HEK293T (cell line): ENCODE results near the gene FARP1.

ENCODE experiments used
- CTCF ChIA-PET: fragments of 350-600 bp; formaldehyde crosslinking; extraction: SDS; loops from one replicate; lab custom pipeline; 2021; ENCODE audit warnings: antibody characterized with exemption, inconsistent platforms; lab: Yijun Ruan, JAX
- POLR2A ChIA-PET: fragments of 350-600 bp; formaldehyde crosslinking; extraction: SDS; loops from one replicate; lab custom pipeline; 2020; ENCODE audit warnings: antibody characterized with exemption, inconsistent platforms; lab: Yijun Ruan, JAX
- DNase-seq: peaks from one replicate; pipeline ENCODE4 v3.0.0; 2012; ENCODE audit warnings: mixed read lengths; ENCODE audit errors: extremely low spot score
- ARNT ChIP-seq: fragments of 450-650 bp; IDR thresholded peaks from 2 replicates; pipeline ENCODE4 v1.6.1; 2017; ENCODE audit warnings: mild to moderate bottlenecking
- BHLHE40 ChIP-seq: fragments of 450-650 bp; IDR thresholded peaks from 2 replicates; pipeline ENCODE4 v1.6.1; 2016; ENCODE audit warnings: mild to moderate bottlenecking, moderate library complexity, borderline replicate concordance
- CTBP1 ChIP-seq: fragments of 450-650 bp; IDR thresholded peaks from 2 replicates; pipeline ENCODE4 v1.6.1; 2016; ENCODE audit warnings: borderline replicate concordance
- ELF4 ChIP-seq: fragments of 450-650 bp; IDR thresholded peaks from 2 replicates; pipeline ENCODE4 v1.6.1; 2017; ENCODE audit warnings: antibody characterized with exemption
- FOXA1 ChIP-seq: fragments of 450-650 bp; IDR thresholded peaks from 2 replicates; pipeline ENCODE4 v1.6.1; 2016; ENCODE audit warnings: mild to moderate bottlenecking
- FOXK2 ChIP-seq: fragments of 450-650 bp; IDR thresholded peaks from 2 replicates; pipeline ENCODE4 v1.6.1; 2016; ENCODE audit warnings: mild to moderate bottlenecking
- FOXM1 ChIP-seq: fragments of 450-650 bp; IDR thresholded peaks from 2 replicates; pipeline ENCODE4 v1.6.1; 2017; ENCODE audit warnings: mild to moderate bottlenecking, borderline replicate concordance
- HDGF ChIP-seq: fragments of 450-650 bp; IDR thresholded peaks from 2 replicates; pipeline ENCODE4 v1.6.1; 2017; ENCODE audit warnings: antibody characterized with exemption, borderline replicate concordance
- L3MBTL2 ChIP-seq: fragments of 450-650 bp; conservative IDR thresholded peaks from 2 replicates; pipeline ENCODE4 v1.6.1; 2016; ENCODE audit warnings: mild to moderate bottlenecking
- LEF1 ChIP-seq: fragments of 450-650 bp; IDR thresholded peaks from 2 replicates; pipeline ENCODE4 v1.6.1; 2017; ENCODE audit warnings: mild to moderate bottlenecking, borderline replicate concordance
- NFRKB ChIP-seq: fragments of 450-650 bp; IDR thresholded peaks from 2 replicates; pipeline ENCODE4 v1.6.1; 2016; ENCODE audit warnings: mild to moderate bottlenecking, moderate library complexity
- SP1 ChIP-seq: fragments of 450-650 bp; IDR thresholded peaks from 2 replicates; pipeline ENCODE4 v1.6.1; 2017
- SUZ12 ChIP-seq: fragments of 450-650 bp; IDR thresholded peaks from 2 replicates; pipeline ENCODE4 v1.6.1; 2016; ENCODE audit warnings: mild to moderate bottlenecking
- TARDBP ChIP-seq: fragments of 450-650 bp; IDR thresholded peaks from 2 replicates; pipeline ENCODE4 v1.6.1; 2016
- ZNF384 ChIP-seq: fragments of 450-650 bp; IDR thresholded peaks from 2 replicates; pipeline ENCODE4 v1.6.1; 2016
- TF ChIP-seq, protein P1 (sequence below): fragments of 450-650 bp; IDR thresholded peaks from 2 replicates; pipeline ENCODE4 v1.6.1; 2016

Gene FARP1

DNA sequence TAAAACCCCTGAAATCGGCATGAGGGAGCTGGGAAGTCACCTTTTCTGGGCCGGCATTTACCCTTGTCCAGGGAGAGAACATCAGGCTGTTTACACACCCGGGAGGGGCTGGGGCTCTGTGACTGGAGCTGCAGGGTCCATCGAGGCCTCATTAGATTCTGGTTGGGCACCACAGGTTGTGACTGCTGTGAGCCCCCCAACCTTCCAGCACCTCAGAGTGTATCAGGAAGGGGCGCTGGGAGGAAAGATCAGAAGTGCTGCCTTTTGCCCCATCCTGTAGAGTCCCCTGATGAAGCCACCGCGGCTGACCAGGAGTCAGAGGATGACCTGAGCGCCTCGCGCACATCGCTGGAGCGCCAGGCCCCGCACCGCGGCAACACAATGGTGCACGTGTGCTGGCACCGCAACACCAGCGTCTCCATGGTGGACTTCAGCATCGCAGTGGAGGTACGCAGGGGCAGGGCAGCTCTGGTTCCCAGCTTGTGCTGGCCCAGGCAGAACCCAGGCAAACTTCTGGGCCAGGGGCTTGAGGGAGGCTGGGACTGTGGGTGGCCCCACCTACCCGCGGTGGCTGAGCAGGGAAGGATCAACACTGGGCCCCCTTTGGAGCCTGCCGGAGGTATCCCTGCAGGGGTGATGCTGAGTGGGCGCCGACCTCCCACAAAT, 297.6 kb downstream of the FARP1 start:
- no peak for TF ChIP-seq FOXM1
- TF ChIP-seq BHLHE40: no peak
- no peak for TF ChIP-seq FOXA1
- no peak for TF ChIP-seq SP1
- TF ChIP-seq LEF1: no peak
- no peak for TF ChIP-seq TARDBP
- ChIA-PET POLR2A (no interaction called here), CTCF (no interaction called here)
- no peak for DNase-seq

DNA sequence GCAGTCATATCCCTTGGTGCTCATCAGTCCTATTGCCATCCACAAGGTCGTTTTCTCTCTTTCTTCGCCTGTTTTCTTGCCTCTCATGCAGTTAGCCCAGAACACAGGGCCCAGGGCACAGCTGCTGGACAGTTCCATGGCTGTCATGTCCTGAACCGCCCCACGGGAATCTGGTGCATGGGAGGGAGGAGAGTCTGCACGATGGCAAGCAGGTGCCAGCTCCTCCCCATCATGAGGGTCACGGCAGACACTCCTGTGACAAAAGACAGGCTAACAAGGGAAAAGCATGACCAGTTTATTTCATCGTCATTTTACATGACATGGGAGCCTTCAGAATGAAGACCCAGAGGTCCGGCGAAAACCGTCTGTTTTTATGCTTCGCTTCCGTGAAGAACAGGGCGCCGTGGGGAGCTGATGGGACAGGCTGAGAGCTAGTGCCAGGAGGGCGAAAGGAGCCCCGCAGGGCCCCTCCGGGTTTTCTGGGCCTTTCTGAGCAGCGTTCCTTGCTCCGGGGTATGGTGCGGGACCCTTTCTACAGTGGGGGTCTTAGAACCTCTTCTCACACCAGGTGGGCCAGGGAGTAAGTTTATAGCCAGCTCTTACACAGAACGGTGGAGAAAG, 298.3 kb downstream of the FARP1 start:
- TF ChIP-seq SUZ12: no peak
- no peak for TF ChIP-seq FOXK2
- no peak for TF ChIP-seq LEF1
- no peak for TF ChIP-seq CTBP1
- TF ChIP-seq BHLHE40: no peak
- TF ChIP-seq SP1: no peak
- TF ChIP-seq, protein P1, sequence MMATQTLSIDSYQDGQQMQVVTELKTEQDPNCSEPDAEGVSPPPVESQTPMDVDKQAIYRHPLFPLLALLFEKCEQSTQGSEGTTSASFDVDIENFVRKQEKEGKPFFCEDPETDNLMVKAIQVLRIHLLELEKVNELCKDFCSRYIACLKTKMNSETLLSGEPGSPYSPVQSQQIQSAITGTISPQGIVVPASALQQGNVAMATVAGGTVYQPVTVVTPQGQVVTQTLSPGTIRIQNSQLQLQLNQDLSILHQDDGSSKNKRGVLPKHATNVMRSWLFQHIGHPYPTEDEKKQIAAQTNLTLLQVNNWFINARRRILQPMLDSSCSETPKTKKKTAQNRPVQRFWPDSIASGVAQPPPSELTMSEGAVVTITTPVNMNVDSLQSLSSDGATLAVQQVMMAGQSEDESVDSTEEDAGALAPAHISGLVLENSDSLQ: no peak
- no peak for TF ChIP-seq FOXM1
- no peak for TF ChIP-seq ZNF384
- ChIA-PET CTCF (no interaction called here), POLR2A (no interaction called here)
- DNase-seq: no peak

DNA sequence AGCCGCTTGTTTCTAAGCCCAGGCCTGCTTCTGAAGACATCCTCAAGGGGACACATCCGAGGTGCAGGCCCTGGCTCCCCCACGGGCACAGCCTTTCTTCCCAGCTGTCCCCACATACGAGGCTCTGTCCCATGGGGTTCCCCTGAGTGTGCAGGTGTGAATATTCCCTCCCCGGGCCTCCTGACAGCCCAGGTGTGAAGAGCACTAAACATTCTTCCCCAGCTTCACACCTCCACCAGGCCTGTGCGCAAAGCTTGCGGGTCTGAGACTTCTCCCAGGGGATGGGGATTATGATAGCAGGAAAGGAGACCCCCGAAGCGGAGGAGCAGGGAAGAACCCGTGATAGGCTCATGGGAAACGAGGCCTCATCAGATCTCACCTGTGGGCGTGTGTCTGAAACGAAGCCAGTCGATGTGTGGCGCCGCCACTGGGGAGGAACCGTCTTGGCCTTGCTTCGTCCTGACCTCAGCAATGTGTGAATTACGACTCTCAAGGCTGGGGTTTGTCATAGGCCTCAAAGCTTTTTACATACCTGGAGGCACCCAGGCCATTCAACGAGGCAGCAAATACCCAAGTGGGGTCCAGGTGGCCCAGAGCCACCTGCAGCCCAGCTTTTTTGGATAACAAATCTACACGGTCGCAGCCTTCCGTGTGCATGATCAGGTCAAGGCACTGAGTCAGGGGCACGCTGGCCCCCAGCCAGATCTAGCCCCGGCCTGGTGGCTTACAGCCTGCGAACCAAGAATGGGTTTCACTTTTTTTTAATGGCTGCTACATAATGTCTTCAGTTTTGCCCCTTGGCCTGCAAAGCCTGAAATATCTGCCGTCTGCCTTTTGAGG, 299.7 kb downstream of the FARP1 start:
- DNase-seq: no peak
- CTCF ChIA-PET: no interaction called here
- TF ChIP-seq LEF1 (no peak), BHLHE40 (no peak), HDGF (no peak), NFRKB (no peak), ZNF384 (no peak), FOXA1 (no peak), L3MBTL2 (no peak), SUZ12 (no peak), ARNT (no peak), TARDBP (no peak), SP1 (no peak)
- POLR2A ChIA-PET: no interaction called here

- ChIA-PET POLR2A (no interaction called here), CTCF (no interaction called here)
- no peak for TF ChIP-seq FOXK2
- TF ChIP-seq SUZ12: no peak
- no peak for TF ChIP-seq FOXM1
- no peak for TF ChIP-seq HDGF
- TF ChIP-seq NFRKB: no peak
- no peak for TF ChIP-seq ZNF384
- TF ChIP-seq L3MBTL2: no peak
- no peak for TF ChIP-seq ARNT
- no peak for TF ChIP-seq ELF4
- TF ChIP-seq SP1: no peak
- TF ChIP-seq CTBP1: no peak
- no peak for TF ChIP-seq LEF1
- no peak for TF ChIP-seq FOXA1
- no peak for TF ChIP-seq BHLHE40
- TF ChIP-seq, protein P1: no peak
- TF ChIP-seq TARDBP: no peak
- DNase-seq: no peak
Observed at GRCh38 chr13:98443329-98443728, 300.4 kb downstream of the FARP1 start.

- no peak for TF ChIP-seq ZNF384
- no peak for TF ChIP-seq ELF4
- no peak for TF ChIP-seq FOXM1
- TF ChIP-seq ARNT: no peak
- CTCF ChIA-PET: no interaction called here
- DNase-seq: no peak
- POLR2A ChIA-PET: no interaction called here
Observed at GRCh38 chr13:98443800-98444325, 301.0 kb downstream of the FARP1 start.

DNA sequence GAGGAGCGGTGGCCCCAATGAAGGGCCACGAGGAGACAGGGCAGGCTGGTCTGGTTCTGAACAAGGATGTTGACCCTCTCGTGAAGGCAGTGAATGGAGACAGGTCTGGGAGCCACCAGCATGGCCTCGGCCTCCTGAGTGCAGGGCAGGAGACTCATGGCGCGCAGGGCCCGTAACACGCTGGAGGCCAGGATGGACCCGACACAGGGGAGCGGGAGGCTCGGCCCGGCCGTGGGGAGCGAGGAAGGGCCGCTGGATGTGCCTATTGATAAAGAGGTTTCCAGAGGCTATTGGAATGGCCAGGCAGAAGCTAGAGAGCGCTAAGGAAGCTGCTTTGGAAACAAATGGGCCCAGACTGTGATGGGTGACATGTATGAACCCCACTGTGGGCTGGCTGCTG, 301.5 kb downstream of the FARP1 start:
- ChIA-PET CTCF (interaction anchor here (0.7 to 1.5 kb wide), 2 partner anchors 23 to 411 kb away, joined by 3 read pairs; no protein-coding TSS in a partner anchor), POLR2A (no interaction called here)
- DNase-seq: no peak
- TF ChIP-seq L3MBTL2: no peak
- TF ChIP-seq CTBP1: no peak
- no peak for TF ChIP-seq HDGF
- TF ChIP-seq FOXA1: no peak
- TF ChIP-seq ARNT: no peak
- no peak for TF ChIP-seq ZNF384
- no peak for TF ChIP-seq ELF4
- no peak for TF ChIP-seq SUZ12
- TF ChIP-seq SP1: no peak
- no peak for TF ChIP-seq FOXK2
- no peak for TF ChIP-seq NFRKB
- no peak for TF ChIP-seq BHLHE40
- TF ChIP-seq TARDBP: no peak
- TF ChIP-seq, protein P1: no peak
- no peak for TF ChIP-seq FOXM1
- no peak for TF ChIP-seq LEF1
